Testis (tissue), 2 donors: ENCODE measurements around the gene HS6ST3.

Experiments
- POLR2A ChIP-seq: fragments of 450-650 bp; IDR thresholded peaks from one replicate; pipeline ENCODE4 v1.6.1; 2017; ENCODE audit warnings: antibody characterized with exemption, mild to moderate bottlenecking, moderate library complexity
- TF ChIP-seq, protein P1 (sequence below), 3 experiments: fragments of 450-650 bp in 2 of 3; fragments of 200-600 bp in 1 of 3; sonication (generic) in 1 of 3; IDR thresholded peaks; one replicate each; pipeline ENCODE4 v1.5.1; 2016 to 2019; ENCODE audit warnings: antibody characterized with exemption in 3 of 3, mild to moderate bottlenecking in 2 of 3, moderate library complexity in 1 of 3

DNA sequence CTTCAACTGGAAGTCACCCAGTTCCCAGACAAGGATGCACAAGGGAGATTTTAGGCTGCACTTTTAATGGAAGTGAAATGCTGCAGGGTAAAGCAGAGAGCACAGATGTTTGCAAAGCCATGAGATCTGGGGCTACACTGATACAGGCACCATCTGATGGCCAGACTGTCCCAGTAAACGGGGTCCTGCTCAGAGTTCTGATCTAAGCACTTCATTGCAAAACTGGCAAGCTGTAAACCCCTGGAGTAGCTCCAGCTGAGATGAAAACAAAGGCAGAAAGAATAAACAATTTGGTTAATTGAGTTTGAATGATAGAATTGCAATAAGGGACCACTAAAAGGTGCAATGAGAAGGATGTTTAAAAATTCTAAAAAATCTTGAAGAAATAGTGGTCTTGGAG lies 707.2 kb downstream of the HS6ST3 start:
- no peak for TF ChIP-seq POLR2A
- TF ChIP-seq, protein P1, sequence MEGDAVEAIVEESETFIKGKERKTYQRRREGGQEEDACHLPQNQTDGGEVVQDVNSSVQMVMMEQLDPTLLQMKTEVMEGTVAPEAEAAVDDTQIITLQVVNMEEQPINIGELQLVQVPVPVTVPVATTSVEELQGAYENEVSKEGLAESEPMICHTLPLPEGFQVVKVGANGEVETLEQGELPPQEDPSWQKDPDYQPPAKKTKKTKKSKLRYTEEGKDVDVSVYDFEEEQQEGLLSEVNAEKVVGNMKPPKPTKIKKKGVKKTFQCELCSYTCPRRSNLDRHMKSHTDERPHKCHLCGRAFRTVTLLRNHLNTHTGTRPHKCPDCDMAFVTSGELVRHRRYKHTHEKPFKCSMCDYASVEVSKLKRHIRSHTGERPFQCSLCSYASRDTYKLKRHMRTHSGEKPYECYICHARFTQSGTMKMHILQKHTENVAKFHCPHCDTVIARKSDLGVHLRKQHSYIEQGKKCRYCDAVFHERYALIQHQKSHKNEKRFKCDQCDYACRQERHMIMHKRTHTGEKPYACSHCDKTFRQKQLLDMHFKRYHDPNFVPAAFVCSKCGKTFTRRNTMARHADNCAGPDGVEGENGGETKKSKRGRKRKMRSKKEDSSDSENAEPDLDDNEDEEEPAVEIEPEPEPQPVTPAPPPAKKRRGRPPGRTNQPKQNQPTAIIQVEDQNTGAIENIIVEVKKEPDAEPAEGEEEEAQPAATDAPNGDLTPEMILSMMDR (IDR thresholded peaks at IDR 0.05): no peak
